22Rv1 (cell line): ENCODE data around the gene TXLNB.

Experiments used
- ZFX ChIP-seq: fragments of 450-650 bp; IDR thresholded peaks from 2 replicates; pipeline ENCODE4 v1.6.1; 2017; ENCODE audit warnings: antibody characterized with exemption, borderline replicate concordance
- TF ChIP-seq, protein P1 (sequence below): fragments of 450-650 bp; IDR thresholded peaks from 2 replicates; pipeline ENCODE4 v1.5.1; 2017; ENCODE audit warnings: mild to moderate bottlenecking

GRCh38 chr6:139327038-139327437 is 35.2 kb upstream of the TXLNB start:
- TF ChIP-seq, protein P1, sequence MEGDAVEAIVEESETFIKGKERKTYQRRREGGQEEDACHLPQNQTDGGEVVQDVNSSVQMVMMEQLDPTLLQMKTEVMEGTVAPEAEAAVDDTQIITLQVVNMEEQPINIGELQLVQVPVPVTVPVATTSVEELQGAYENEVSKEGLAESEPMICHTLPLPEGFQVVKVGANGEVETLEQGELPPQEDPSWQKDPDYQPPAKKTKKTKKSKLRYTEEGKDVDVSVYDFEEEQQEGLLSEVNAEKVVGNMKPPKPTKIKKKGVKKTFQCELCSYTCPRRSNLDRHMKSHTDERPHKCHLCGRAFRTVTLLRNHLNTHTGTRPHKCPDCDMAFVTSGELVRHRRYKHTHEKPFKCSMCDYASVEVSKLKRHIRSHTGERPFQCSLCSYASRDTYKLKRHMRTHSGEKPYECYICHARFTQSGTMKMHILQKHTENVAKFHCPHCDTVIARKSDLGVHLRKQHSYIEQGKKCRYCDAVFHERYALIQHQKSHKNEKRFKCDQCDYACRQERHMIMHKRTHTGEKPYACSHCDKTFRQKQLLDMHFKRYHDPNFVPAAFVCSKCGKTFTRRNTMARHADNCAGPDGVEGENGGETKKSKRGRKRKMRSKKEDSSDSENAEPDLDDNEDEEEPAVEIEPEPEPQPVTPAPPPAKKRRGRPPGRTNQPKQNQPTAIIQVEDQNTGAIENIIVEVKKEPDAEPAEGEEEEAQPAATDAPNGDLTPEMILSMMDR = no peak
- no peak for TF ChIP-seq ZFX
